ENCODE results near the gene PRSS53. TPM values are rescaled to one million over a fixed set of nuclear protein-coding genes. Genes with fewer than 3 reads are reported as not detected.
A peak's percentile ranks its signal among the peaks of the same experiment; 100 is the strongest.

Gene PRSS53
- total RNA-seq, 2 donors from 2014 or later, result 2.5 TPM

DNA sequence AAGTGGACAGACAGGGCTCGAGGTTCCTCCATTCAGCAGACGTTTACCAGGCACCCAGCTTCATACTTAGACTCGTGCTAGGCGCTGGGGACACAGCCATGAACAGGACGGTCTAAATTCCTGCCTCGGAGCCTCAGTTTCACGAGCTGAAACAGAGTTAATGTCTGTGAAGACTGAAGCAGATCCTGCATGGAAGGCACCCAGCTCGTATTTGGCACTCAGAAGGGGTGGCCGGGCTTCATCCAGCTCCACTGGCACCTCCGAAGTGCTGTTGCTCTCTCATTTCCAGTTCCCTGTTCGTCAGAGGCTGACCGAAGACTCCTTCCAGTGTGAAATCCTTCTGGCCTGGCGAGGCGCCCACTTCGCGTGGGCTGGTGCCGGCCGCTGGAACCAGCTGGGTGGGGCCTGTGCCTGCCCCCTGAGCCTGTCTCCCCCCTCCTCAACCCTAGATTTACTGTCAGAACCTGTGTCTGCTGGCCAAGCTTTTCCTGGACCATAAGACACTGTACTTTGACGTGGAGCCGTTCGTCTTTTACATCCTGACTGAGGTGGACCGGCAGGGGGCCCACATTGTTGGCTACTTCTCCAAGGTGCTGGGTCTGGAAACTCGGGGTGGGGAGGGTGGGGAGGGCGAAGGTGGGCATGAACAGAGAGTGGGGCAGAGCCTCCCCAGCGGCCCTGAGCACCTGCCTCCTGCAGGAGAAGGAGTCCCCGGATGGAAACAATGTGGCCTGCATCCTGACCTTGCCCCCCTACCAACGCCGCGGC is 41.0 kb upstream of the PRSS53 start:
- DNase-seq (ENCODE audit: low spot score), result peak; percentile 32
- WGBS, result 34% methylated on average over 28 of the region's 29 CpGs
- Histone ChIP-seq H3K27ac (peak overlapping the region; percentile 92 to 94), H3K4me1 (replicated peaks) (peaks cover 32% of the 10 kb centered on the region), H3K27me3 (replicated peaks; ENCODE audit: insufficient read depth) (no peaks in the 10 kb centered on the region), H3K9me3 (no peaks in the 10 kb centered on the region), H3K4me3 (no peak overlapping the region), H3K36me3 (peaks cover 0 to 4% of the 10 kb centered on the region in 2 donors)
- intact Hi-C loops (cut with DNase I), result no loop called here
- peak; percentile 20 for TF ChIP-seq POLR2A (IDR thresholded peaks at IDR 0.05)
- TF ChIP-seq POLR2AphosphoS5 (IDR thresholded peaks at IDR 0.05), result peak; percentile 18
- TF ChIP-seq, protein P1, sequence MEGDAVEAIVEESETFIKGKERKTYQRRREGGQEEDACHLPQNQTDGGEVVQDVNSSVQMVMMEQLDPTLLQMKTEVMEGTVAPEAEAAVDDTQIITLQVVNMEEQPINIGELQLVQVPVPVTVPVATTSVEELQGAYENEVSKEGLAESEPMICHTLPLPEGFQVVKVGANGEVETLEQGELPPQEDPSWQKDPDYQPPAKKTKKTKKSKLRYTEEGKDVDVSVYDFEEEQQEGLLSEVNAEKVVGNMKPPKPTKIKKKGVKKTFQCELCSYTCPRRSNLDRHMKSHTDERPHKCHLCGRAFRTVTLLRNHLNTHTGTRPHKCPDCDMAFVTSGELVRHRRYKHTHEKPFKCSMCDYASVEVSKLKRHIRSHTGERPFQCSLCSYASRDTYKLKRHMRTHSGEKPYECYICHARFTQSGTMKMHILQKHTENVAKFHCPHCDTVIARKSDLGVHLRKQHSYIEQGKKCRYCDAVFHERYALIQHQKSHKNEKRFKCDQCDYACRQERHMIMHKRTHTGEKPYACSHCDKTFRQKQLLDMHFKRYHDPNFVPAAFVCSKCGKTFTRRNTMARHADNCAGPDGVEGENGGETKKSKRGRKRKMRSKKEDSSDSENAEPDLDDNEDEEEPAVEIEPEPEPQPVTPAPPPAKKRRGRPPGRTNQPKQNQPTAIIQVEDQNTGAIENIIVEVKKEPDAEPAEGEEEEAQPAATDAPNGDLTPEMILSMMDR (IDR thresholded peaks at IDR 0.05), result no peak

DNA sequence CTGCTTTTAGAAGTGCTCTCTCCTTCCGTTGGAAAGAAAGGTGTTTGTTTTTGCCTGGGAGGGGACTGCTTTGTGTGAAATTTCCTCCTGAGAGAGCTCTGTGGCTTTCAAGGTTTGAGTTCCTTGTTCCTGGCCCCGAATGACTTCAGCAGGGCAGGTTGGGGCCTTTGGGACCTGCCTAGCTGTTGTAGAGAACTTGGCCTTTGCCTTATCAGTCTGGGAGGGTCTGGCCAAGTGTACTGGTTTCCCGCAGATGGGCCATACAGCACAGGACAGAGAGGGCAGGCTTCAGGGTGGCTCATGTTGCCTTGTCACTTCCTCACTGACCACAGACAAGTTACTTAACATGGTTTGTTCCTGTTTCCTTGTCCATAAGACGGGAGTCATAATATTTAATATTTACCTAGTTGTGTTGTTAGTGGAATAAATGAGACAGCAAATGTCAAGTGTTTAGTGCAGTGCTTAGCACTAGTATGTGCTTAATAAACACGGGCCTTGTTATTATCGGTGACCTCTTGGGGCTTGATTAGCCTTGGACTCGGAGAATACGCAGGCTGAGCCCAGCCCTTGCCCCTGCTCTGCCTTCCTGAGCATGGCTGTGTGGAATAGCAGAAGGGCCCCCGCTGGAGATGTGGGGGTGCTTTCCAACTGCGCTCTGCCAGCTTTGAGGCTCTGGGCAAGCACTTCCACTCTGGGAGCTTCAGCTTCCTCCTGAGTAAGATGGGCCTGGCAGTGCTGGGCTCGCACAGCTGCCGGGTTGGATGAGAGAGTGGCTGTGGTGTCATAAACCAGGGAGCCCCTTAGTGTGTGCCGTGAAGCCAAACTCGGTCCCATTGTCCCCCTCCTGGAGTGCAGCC is 40.2 kb upstream of the PRSS53 start:
- 43% methylated on average over 13 of the region's 14 CpGs for WGBS
- Histone ChIP-seq H3K4me3 (no peak overlapping the region), H3K36me3 (peaks cover 0 to 4% of the 10 kb centered on the region in 2 donors), H3K27ac (peak overlapping the region; percentile 92 to 94), H3K4me1 (replicated peaks) (peaks cover 32% of the 10 kb centered on the region), H3K27me3 (replicated peaks; ENCODE audit: insufficient read depth) (no peaks in the 10 kb centered on the region), H3K9me3 (no peaks in the 10 kb centered on the region)
- DNase-seq (ENCODE audit: low spot score), result no peak
- intact Hi-C loops (cut with DNase I), result no loop called here
- TF ChIP-seq POLR2AphosphoS5 (IDR thresholded peaks at IDR 0.05) (peak; percentile 71), POLR2A (IDR thresholded peaks at IDR 0.05) (peak; percentile 21)
- TF ChIP-seq, protein P1 (IDR thresholded peaks at IDR 0.05), result no peak

DNA sequence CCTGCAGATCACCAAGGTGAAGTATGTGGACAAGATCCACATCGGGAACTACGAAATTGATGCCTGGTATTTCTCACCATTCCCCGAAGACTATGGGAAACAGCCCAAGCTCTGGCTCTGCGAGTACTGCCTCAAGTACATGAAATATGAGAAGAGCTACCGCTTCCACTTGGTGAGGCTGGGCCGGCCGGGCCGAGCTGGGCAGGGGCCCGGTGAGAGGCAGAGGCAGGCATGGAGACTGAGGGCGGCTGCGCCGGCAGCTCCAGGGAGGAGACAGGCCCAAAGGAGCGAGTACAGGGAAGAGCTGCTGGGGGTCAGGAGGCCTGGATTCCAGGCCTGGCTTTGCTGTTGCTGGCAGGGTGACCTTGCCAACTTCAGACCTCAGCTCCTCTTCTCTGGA is 38.4 kb upstream of the PRSS53 start:
- intact Hi-C loops (cut with DNase I), result no loop called here
- peaks cover 3 to 4% of the 10 kb centered on the region in 2 donors for H3K36me3 ChIP-seq
- DNase-seq (ENCODE audit: low spot score), result no peak
- peaks cover 30% of the 10 kb centered on the region for H3K4me1 ChIP-seq (replicated peaks)
- H3K9me3 ChIP-seq, result no peaks in the 10 kb centered on the region
- H3K27me3 ChIP-seq (replicated peaks; ENCODE audit: insufficient read depth), result no peaks in the 10 kb centered on the region
- 91% methylated on average over 13 of the region's 13 CpGs for WGBS
- TF ChIP-seq POLR2A (IDR thresholded peaks at IDR 0.05) (no peak), POLR2AphosphoS5 (IDR thresholded peaks at IDR 0.05) (no peak)
- TF ChIP-seq, protein P1 (IDR thresholded peaks at IDR 0.05), result no peak
- H3K27ac ChIP-seq, result peak overlapping the region; percentile 92 to 94
- no peak overlapping the region for H3K4me3 ChIP-seq

DNA sequence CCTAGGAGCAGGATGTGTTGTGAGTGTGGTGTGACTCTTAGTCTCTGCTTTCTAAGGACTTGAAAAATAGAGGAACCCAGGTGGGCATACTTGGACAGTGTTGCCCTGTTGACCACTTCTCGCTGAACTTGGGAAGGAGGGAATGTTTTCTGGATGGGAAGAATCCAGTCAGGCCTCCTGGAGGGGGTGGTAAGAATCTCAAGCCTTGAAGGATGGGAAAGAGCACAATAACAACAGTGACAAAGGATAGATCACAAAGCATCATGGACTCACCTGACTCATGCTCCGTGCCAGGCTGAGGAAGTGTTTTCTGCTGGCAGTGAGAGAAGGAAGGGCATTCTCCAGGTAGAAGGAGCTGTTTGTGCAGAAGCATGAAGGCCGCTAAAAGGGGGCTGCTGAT is 37.1 kb upstream of the PRSS53 start:
- TF ChIP-seq POLR2A (IDR thresholded peaks at IDR 0.05) (no peak), POLR2AphosphoS5 (IDR thresholded peaks at IDR 0.05) (no peak)
- TF ChIP-seq, protein P1 (IDR thresholded peaks at IDR 0.05), result no peak
- Histone ChIP-seq H3K27ac (no peak overlapping the region), H3K27me3 (replicated peaks; ENCODE audit: insufficient read depth) (no peaks in the 10 kb centered on the region), H3K36me3 (peaks cover 4 to 10% of the 10 kb centered on the region in 2 donors), H3K4me1 (replicated peaks) (peaks cover 30% of the 10 kb centered on the region), H3K4me3 (no peak overlapping the region), H3K9me3 (no peaks in the 10 kb centered on the region)
- WGBS, result 92% methylated on average over 3 of the region's 3 CpGs
- intact Hi-C loops (cut with DNase I), result no loop called here
- no peak for DNase-seq (ENCODE audit: low spot score)
